Esophagus muscularis mucosa (tissue), 4 donors: ENCODE results near the gene C5AR1. TPM values are rescaled to one million over a fixed set of nuclear protein-coding genes. Genes with fewer than 3 reads are reported as not detected.

Source experiments
- DNase-seq: peaks from one replicate; pipeline ENCODE4 v3.0.0-alpha.2; 2017; ENCODE audit errors: extremely low spot score
- H3K27ac ChIP-seq, 4 donors: fragments of 200-600 bp; sonication (generic); replicated peaks in 1 of 4; 1 replicate in 3 of 4; 2 replicates in 1 of 4; pipeline ENCODE4 v1.5.1; 2016 to 2019; ENCODE audit warnings: mild to moderate bottlenecking in 1 of 4
- H3K27me3 ChIP-seq, 4 donors: fragments of 200-600 bp; sonication (generic); one replicate each; pipeline versions ENCODE4 v1.5.1 to v1.6.0; 2016 to 2019
- H3K36me3 ChIP-seq, 4 donors: fragments of 200-600 bp; sonication (generic); one replicate each; pipeline ENCODE4 v1.5.1; 2016 to 2019
- H3K4me1 ChIP-seq, 4 donors: fragments of 200-600 bp; sonication (generic); one replicate each; pipeline ENCODE4 v1.5.1; 2016 to 2019
- H3K4me3 ChIP-seq, 4 donors: fragments of 200-600 bp; sonication (generic); 1 replicate in 2 of 4; 2 replicates in 2 of 4; pipeline ENCODE4 v1.5.1; 2016 to 2019; ENCODE audit warnings: mild to moderate bottlenecking in 4 of 4, moderate library complexity in 1 of 4
- H3K9me3 ChIP-seq, 4 donors: fragments of 200-600 bp; sonication (generic); 1 replicate in 3 of 4; 2 replicates in 1 of 4; pipeline ENCODE4 v1.5.1; 2016 to 2019
- CTCF ChIP-seq, 3 experiments: fragments of 200-600 bp in 2 of 3; fragments of 450-650 bp in 1 of 3; sonication (generic) in 2 of 3; IDR thresholded peaks; one replicate each; pipeline ENCODE4 v1.5.1; 2017 to 2019; ENCODE audit warnings: antibody characterized with exemption in 3 of 3, mild to moderate bottlenecking in 2 of 3, moderate library complexity in 1 of 3
- EP300 ChIP-seq: sonication (generic); formaldehyde crosslinking; IDR thresholded peaks from one replicate; pipeline ENCODE4 v1.6.1; 2017; ENCODE audit warnings: antibody characterized with exemption
- POLR2A ChIP-seq: fragments of 450-650 bp; IDR thresholded peaks from one replicate; pipeline ENCODE4 v1.6.1; 2017; ENCODE audit warnings: antibody characterized with exemption, moderate library complexity, mild to moderate bottlenecking, low read depth
- POLR2AphosphoS5 ChIP-seq, 2 donors: sonication (generic); formaldehyde crosslinking; IDR thresholded peaks; one replicate each; pipeline ENCODE4 v1.6.1; 2017; ENCODE audit warnings: antibody characterized with exemption in 2 of 2
- WGBS: methylation state at CpG from one replicate; pipeline ENCODE4 v1.1.5; 2018; 5-methylcytosine and 5-hydroxymethylcytosine counted together
- intact Hi-C: fragments of 100-400 bp; cut with DNase I; formaldehyde crosslinking; loops from one replicate; pipeline ENCODE4 v1.15.1; 2023
- total RNA-seq, 4 donors: library from RNA; depleted of rRNA; stranded (reverse); fragments of >200 nt; gene quantifications; one replicate each; pipeline versions ENCODE4 v1.1.0 to v1.2.1, GENCODE V29; 2016

Gene C5AR1
- total RNA-seq, 4 donors from 2014 or later = 5.0 to 32.6 (median 7.0) TPM

DNA sequence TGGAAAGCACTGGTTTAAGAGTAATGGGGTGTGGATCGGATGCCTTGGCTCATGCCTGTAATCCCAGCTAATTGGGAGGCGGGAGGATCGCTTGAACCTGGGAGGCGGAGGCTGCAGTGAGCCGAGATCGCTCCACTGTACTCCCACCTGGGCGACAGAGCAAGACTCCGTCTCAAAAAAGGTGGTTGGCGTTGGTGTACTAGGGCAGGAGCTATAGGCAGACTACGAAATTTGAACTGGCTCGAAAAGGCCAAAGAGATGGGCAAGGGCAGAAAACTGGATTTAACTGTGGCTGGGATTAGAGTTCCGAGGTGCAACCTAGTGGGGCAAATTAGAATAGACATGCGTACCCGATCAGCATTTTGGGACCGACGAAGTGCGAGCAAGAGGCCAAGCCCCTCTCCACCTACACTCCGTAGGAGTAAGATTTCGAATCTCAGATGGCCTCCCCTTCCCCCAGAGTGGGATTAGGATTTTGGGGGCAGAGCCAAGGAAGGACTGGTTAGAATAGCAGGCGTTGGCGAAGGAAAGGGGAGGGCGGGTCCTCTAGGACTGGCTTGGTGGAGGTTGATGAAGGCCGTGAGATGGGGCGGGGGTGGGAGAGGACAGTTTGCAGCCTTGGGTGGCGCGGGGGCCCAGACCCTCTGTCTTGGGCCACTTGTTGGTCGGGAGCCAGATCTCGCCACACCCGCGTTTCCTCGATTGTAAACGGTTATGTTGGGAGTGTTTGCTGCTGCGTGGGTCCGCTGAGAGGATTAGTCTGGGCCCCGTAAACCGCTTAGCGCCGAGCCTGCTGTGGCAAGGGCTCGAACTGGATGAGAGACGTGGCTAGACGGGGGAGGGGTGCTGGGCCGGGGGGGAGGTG, 37.0 kb upstream of the C5AR1 start:
- intact Hi-C loops = no loop called here
- peak; percentile 93 for DNase-seq
- no peaks in the 10 kb centered on the region for H3K27me3 ChIP-seq
- TF ChIP-seq POLR2A (no peak), EP300 (no peak), CTCF (IDR thresholded peaks at IDR 0.05) (no peak), POLR2AphosphoS5 (IDR thresholded peaks at IDR 0.05) (no peak)
- no peaks in the 10 kb centered on the region for H3K9me3 ChIP-seq
- H3K4me1 ChIP-seq = peaks cover 33 to 48% (median 44%) of the 10 kb centered on the region in 4 donors
- H3K27ac ChIP-seq = peak overlapping the region; percentile 98 to 99 (median 98)
- WGBS = 47% methylated on average over 28 of the region's 42 CpGs
- H3K36me3 ChIP-seq = peaks cover 20 to 45% (median 43%) of the 10 kb centered on the region in 4 donors
- peak overlapping the region; percentile 69 to 88 (median 80) for H3K4me3 ChIP-seq

GRCh38 chr19:47273313-47274070, 36.2 kb upstream of the C5AR1 start:
- peak; percentile 56 for TF ChIP-seq POLR2A
- TF ChIP-seq POLR2AphosphoS5 (IDR thresholded peaks at IDR 0.05) = peak; percentile 94 to 96
- TF ChIP-seq EP300 = no peak
- WGBS = 0% methylated on average over 19 of the region's 54 CpGs
- intact Hi-C loops = no loop called here

DNA sequence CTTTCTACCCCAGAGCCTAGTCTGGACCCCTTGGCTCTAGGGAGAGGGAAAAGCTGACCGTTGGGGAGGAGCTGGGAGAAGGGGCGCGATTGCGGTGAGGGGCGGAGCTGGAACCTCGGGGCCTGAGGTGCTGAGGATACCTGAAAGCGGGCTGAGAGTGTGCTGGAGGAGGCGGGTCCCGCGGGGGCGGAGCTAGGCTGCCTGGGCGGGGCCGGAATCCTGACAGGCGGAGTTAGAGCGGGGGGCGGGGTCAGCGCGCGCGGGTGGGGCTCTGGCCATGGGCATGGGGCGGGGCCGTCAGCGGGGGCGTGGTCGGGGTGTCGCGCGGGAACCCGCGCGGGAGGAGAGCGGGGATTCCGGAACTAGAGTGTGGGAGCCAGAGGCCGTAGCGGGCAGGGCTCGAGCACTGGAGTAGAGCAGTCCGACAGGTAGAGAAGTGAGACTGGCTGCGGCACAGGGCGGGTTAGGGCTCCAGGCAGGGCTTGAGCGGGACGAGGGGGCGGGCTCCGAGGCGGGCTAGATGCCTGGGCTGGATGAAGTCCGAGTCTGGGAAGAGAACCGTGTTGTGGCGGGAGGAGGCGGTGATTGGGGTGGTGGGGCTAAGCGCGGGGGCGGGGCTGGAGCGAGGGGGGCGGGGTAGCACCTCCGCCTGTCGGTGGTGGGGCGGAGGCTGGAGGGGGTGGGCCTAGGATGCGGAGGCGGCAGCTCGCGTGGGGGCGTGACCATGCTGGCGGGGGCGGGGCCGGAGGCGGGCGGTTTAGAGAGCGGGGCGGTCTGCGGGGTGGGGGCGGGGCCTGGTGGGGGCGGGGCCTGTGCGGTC, 35.4 kb upstream of the C5AR1 start, which contains the start of gene INAFM1:
INAFM1 (plus strand) TSS at position 815 of the 820 bp plus-strand sequence. CDS start 35 bp downstream, outside the sequence.
- TF ChIP-seq CTCF (IDR thresholded peaks at IDR 0.05) (no peak), POLR2AphosphoS5 (IDR thresholded peaks at IDR 0.05) (peak; percentile 48 to 67), POLR2A (no peak), EP300 (no peak)
- Histone ChIP-seq H3K4me3 (peak within 1 kb of the TSS; percentile 69 to 88 (median 80)), H3K27ac (peak within 1 kb of the TSS; percentile 98 to 99 (median 98)), H3K4me1 (peaks cover 34 to 54% (median 48%) of the 10 kb centered on the region in 4 donors), H3K9me3 (no peaks in the 10 kb centered on the region), H3K27me3 (no peaks in the 10 kb centered on the region), H3K36me3 (peaks cover 11 to 29% (median 27%) of the 10 kb centered on the region in 4 donors)
- WGBS = under 1% methylated on average over 29 of the region's 72 CpGs
- DNase-seq = peak; percentile 99
- intact Hi-C loops = no loop called here

More at GRCh38 chr19:47273313-47274070, 36.2 kb upstream of the C5AR1 start:
- Histone ChIP-seq H3K9me3 (no peaks in the 10 kb centered on the region), H3K27ac (peak overlapping the region; percentile 98 to 99 (median 98)), H3K36me3 (peaks cover 12 to 37% (median 34%) of the 10 kb centered on the region in 4 donors), H3K4me1 (peaks cover 34 to 54% (median 48%) of the 10 kb centered on the region in 4 donors), H3K27me3 (no peaks in the 10 kb centered on the region), H3K4me3 (peak overlapping the region; percentile 69 to 88 (median 80))
- DNase-seq = peak; percentile 97

- Histone ChIP-seq H3K9me3 (no peaks in the 10 kb centered on the region), H3K36me3 (peaks cover 10 to 20% (median 20%) of the 10 kb centered on the region in 4 donors), H3K27ac (peak overlapping the region; percentile 88 to 99 (median 98)), H3K4me3 (peak overlapping the region; percentile 69 to 88 (median 80)), H3K4me1 (peaks cover 34 to 54% (median 48%) of the 10 kb centered on the region in 4 donors), H3K27me3 (no peaks in the 10 kb centered on the region)
- 8% methylated on average over 32 of the region's 82 CpGs for WGBS
- intact Hi-C loops = no loop called here
- TF ChIP-seq POLR2AphosphoS5 (IDR thresholded peaks at IDR 0.05) (no peak), EP300 (no peak)
- no peak for DNase-seq
These were observed 34.5 kb upstream of the C5AR1 start for GRCh38 chr19:47274891-47275761.
